ENCODE results near the gene EFNA4.
"Not testable (repeated sequence)": the region's sequence is repeated elsewhere in the genome, so short reads cannot be mapped to it uniquely, and the experiment has no call there.

The EFNA4 gene

DNA sequence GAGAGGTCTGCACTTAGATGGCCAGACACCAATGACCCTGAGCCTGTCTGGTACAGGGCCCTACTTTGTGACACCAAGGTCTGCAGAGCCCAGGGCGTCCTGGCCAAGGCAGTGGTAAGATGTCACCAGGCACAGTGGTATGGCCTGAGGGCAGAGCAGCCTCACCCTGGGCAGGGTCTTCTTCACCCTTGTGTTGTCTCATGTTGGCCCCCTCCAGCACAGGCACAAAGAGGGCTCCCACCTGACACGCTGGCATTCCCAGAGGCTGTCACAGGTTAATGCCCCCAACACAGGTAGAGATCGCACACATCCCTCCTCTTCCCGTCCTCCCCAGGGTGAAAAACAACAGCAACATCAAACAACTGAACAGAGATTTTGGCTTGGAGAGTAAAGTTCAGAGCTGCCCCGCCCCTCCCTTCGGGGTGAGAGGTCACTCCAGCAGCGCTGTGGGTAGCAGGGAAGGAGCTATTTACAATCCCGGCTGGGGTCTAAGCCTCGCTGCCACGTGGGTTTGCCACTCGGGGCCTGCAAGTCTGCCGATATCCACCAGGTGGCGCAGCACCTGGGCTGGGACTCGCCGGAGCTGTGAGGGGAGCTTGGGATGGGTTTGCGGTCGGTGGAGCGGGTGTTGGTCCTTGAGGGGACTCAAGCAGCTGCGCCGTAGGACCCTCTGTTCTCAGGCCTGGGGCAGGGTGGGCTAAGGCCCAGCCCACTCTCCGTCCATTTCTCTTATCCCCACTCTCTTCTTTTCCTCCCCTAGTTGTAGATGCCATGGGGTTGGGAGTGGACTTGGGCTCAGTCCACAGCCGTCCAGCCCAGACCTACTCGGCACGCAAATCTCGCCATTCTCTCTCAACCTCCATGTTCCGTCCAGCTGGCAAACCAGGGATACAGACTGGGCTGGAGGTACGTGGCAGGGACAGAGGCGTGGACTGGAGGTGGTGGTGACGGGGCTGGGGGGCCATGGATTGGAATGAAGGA, 27.8 kb downstream of the EFNA4 start:
- peak; percentile 68 for DNase-seq

DNA sequence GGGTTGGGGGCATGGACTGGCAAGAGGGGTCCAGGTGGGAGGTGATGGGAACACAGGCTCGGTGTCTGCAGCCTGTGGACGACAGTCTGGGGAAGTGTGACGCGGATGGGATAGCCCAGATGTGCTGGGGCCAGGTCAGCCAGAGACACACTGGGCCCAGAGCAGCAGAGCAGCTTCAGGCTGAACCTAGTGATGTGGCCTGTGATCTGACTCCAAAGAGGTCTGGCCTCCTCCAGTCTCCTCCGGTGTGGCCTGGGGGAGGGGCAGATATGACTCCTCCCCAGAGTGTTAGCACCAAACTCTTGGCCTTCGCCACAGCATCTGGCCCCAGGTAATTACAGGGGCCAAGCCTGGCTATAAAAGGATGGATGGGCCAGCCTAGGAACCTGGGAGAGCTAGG, 28.6 kb downstream of the EFNA4 start:
- no peak for DNase-seq

DNA sequence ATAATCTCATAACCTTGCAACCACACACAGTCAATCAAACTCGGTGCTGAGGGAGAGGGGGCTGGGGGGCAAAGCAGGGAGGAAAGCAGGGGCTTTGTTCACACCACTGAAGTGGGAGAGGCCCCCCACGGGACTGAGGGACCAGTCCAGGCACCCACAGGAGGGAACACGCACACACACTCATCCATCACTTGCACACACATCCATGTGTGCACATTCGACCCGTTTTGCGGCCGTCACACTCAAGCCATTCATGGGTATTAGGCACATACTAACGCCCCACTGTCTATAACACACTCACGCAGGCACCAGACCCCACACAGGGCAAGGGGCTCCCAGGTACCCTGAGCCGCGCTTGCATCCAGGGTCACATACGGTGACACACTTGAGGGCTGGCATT, 29.1 kb downstream of the EFNA4 start:
- DNase-seq = no peak

DNA sequence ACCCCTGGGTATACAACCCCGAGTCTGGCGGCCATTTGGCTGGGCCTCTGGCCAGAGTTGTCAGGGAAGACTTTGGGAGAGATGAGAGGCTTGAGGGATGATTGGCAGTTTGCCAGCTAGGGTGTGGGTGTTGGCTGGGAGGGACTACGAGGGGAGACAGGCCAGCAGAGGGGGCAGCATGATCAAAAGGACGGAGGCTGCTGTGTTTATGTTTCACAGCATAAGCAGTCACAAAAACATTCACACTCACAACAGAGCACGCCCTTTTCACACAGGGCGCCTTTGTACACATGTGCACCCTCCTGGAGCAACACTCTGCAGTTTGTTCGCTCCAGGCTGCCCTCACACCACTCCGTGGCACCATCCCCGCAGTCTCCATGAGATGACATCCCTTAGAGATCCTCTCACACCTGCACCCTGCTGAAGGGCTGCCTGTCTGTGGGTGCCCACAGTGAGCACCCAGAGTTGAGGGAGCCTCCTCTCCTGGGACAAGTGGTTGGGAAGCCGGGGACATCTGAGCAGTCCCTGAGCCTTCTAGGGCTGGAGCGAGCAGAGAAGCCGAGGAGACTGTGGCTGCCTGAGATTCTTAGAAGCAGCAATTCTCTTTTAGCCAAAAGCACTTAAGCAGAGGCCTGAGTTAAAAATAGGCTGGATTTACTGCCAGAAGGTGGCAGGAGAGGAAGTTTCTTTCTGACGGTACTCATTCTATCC, 30.5 kb downstream of the EFNA4 start:
- peak; percentile 39 for DNase-seq

DNA sequence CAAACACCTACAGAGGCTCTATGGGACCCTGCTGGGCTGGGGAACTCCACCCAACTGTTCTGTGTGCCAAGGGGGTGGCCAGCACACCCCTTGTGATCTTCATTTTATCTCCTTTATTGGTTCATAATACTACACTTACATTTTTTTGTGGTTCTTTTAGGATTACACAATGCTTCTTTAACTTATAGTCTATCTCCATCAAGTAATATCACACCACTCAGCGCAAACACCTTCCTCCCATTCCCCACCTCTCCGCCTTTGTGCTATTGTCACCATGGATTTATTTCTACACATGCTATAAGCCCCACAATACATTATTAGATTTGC, 31.0 kb downstream of the EFNA4 start:
- no peak for DNase-seq

DNA sequence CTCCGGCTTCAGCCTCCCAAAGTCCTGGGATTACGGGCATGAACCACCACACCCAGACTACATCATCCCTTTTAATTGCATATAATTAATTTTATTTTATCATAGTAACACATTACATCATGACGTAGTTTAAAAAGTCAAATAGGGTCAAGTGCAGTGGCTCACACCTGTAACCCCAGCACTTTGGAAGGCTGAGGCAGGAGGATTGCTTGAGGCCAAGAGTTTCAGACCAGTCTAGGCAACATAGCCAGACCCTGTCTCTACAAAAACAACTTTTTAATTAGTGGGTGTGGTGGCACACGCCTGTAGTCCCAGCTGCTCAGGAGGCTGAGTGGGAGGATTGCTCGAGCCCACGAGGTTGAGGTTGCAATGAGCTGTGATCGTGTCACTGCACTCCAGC, 35.8 kb downstream of the EFNA4 start:
- no peak for DNase-seq

DNA sequence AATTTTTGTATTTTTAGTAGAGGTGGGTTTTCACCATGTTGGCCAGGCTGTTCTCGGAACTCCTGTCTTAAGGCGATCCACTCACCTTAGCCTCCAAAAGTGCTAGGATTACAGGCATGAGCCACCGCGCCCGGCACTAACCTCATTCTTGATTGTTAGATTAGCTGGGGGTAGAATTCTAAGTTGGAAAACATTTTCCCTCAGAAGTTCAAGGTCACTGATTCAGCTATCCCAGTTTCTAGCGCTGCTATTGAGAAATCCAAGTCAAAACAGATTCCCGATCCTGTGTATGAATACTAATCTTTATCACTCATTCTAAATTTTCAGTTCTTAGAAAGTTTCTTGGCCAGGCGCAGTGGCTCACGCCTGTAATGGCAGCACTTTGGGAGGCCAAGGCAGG, 39.8 kb downstream of the EFNA4 start:
- no peak for DNase-seq

DNA sequence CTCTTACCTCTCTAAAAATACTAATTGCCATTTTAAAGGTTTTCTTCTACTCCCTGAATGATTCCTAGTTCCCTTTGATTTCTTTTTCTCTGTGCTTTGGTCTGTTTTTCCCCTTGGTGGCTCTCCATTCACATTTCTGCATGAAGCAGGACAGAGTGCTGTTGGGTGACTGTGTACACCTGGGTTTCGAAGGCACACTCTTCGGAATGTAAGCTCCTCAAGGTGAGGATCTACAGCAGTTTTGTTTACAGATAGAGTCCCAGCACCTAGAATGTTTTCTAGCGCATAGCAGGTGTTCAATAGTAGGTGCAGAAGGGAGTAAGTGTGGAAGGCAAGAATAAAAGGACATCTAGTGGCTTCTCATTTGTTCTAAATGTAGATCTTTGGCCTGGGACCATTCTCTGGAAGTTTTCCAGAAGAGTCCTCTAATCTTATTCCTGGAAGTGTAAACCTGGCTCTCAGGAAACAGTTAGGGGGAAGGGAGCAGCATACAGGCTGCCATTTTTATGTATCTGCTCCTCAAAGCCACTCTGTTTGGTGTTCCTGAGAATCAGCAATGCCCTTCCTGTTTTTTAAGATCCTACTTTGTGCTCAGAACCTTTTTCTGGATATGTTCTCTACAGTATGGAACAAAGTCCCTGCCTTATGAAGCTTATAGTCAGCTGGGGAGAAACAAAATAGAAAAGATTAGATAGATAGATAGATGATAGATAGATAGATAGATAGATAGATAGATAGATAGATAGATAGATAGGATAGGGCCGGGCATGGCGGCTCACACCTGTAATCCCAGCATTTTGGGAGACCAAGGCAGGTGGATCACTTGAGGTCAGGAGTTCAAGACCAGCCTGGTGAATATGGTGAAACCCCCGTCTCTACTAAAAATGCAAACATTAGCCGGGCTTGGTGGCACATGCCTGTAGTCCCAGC, 41.3 kb downstream of the EFNA4 start:
- DNase-seq = no peak

DNA sequence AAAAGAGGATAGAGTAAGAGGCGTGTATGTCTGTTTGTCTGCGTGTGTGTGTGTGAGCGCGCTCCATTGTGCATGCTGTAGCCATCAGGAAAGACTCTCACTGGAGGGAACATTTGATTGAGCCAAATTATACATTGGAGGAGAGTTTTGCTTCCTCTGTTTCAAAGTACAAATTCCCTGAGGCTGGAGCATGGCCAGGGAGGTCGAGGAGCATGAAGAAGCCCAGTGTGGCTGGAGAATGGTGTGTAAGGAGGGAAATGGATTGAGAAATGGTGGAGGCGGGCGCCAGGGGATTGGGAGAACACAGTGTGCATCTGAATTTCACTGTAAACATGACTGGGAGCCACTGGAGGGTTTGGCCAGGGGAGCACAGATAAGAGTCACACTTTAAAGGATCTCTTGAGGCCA, 42.1 kb downstream of the EFNA4 start:
- DNase-seq = no peak

DNA sequence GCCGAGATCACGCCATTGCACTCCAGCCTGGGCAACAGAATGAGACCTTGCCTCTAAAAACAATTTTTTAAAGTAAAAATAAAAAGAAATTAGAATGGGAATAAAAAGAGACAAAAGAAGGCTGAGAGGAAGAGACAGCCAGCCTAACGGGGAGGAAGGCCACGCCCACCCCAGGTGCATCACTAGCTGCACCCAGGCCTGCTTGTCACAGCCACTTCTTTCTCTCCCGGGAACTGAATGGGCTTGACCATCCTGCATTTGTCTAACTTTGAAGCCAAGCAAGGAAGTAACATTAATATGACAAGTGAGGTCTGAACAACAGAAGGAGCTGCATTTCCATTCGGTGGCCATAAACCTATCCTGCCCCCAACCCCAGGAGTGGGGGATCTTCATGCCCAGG, 43.3 kb downstream of the EFNA4 start:
- no peak for DNase-seq

DNA sequence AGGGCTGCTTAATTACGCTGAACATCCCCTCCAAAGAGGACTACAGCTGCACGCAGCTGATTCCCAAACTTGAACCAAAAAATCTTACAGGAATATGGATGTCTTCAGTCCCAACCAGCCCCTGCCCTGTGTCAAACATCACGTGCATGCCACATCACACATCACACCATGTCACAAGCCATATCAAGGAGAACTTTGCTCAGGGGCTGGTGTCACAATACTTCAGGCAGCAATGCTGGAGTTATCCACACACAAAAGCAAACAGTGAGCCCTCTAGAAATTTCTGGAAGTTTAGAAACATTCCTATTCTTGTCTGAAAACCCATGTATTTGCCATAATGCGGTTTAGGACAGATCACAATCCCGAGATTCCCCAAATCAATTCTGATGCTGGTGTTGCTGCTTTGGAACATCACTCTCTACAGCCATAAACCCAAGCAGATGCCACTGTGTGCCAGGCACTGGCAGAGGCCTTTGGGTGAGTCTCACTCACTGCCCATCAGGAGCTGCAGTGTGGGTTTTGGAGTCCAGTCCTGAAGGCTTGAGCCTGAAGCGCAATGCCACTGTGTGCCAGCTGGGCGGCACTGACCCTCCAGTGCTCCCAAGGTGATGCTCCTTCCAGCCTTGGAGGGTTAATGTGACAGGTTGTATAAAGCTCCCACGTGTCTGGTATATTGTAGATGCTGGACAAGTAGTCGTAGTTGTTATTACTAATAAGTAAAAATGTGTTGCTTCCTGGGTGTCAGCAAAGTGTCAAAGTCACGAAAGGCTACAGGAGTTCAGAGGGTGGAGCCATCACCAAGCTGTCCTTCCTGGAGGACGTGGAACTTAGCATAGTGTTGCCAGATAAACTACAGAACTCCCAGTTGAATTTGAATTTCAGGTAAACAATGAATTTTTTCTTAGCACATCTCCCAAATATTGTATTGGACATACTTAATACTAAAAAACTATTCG, 44.0 kb downstream of the EFNA4 start:
- DNase-seq = no peak

DNA sequence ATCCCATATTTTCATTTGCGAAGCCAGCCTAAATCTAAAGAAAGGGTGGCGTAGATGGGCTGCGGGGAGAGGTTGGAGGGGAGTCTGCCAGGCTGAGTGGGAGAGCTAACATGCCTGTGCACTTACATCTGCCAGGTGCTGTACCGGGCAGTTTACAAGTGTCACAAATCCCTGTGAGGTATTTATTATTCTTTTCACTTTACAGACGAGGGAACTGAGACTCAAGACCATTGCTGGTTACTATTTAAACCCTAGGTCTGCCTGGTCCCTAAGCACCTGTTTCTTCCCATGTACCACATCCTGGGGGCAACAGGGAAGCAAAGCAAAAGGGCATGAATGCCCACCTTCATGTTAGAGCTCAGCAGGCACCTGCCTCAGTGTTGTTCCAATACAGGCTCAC, 44.8 kb downstream of the EFNA4 start:
- no peak for DNase-seq

DNA sequence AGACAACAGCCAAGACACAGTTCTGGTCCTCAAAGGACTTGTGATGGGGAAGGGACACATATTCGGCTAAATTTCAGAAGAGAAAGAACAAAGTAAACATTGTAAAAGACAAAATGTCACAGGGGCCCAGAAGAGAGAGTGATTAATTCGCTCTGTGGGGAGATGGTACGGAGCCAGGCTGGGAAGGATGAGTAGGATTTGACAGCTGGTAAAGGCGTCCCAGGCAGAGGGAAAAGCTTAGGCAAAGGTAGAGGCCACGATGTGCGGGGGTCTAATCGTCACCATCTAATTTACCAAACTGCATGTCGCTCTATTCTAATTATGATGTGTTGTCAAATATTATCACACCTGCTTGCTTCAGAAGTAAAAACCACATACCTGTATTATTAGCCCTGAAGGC, 46.8 kb downstream of the EFNA4 start:
- DNase-seq = no peak

DNA sequence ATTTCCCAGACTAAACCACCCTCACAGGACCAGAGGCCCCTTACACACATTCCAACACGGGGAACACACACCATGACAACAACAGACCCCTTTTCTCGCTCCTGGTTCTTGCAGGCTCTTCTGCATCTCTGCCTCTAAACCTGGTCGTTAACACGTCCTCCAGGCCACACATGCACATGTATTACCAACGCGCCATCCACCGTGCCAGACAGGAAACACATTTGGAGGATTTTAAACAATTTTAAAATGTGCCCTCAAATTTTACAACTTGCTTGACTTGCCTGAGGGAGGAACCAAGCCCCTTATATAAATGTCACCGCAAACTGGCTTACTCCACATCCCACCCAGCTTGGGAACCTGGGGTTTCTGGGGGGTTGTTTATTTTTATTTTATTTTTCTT, 47.3 kb downstream of the EFNA4 start:
- DNase-seq = no peak

DNA sequence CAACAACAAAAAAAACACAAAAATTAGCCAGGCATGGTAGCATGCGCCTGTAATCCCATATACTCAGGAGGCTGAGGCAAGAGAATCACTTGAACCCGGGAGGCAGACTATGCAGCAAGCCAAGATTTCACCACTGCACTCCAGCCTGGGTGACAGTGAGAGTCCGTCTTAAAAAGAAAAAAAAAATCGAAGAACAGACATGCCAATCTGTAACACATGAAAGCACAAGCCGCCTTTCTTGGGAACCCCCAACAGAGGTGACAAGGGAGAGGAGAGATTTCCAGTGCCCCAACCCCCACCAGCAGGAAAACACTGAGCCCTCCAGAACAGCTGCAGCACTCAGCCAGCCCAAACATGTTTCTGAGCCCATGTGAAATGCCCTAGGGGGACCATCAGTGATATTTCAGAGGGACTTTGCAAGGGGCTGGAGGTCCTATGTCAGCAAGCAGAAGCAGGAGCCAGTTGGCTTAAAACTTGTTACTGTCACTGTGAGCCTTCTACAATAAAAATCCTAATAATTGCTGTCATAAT, 50.0 kb downstream of the EFNA4 start:
- no peak for DNase-seq

DNA sequence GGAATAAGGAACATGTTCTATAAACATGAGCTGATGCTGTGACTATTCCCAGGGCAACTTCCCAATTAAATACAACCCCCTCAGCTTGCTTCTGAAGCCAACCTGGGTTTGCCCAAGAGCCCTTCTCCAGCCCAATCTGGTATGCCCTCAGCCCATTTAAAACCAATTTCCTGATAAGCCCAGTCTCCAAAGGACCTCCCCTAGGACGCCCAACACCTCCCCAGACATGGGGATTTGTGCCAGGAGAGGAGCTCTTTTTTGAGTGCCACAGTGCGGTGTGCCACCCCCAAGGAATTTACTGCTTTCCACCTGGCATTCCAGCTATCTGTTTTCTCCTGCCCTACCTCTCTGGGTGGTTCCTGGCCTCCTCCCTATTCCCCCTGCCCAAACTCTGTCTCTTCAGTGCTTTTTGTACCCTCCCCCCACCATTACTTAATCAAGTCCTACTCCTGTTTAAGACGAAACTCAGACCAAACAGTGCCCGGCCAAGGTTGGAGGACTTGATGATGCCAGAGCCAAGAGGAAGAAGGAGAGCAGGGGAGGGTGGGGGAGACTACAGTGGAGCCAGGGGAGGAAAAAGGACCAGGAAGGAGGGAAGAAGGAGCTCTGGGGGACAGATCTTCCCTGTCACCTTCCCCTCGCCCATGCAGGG, 52.7 kb downstream of the EFNA4 start:
- no peak for DNase-seq

DNA sequence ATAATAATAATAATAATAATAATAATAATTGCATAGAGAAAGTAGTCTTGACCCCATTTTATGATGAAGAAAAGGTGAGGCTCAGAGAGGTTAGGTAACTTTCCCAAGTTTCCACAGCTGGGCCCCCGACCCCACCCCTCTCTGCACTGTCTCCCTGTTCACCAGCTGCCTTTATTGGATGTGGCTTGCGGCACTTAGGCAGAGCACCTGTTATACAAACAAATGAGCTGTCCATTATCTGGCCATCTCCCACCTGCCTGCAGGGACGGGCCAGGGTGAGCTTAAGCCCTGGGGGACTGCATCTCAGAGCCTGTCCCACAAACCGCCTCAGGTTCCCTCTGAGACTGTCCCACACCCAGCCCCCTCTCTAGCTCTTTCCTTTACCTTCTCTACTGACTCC, 54.1 kb downstream of the EFNA4 start:
- no peak for DNase-seq

DNA sequence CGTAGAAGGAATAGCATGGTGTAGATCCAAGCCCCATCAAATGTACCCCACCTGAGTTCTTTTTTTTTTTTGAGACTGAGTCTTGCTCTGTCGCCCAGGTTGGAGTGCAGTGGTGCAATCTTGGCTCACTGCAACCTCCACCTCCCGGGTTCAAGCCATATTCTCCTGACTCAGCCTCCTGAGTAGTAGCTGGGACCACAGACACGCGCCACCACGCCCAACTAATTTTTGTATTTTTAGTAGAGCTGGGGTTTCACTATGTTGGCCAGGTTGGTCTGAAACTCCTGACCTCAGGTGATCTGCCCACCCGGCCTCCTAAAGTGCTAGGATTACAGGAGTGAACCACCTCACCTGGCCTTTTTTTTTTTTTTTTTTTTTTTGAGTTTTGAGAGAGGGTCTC, 54.5 kb downstream of the EFNA4 start:
- DNase-seq = not testable (repeated sequence)

Measured in GDM1 (cell line).